HG03025 (cell line): ENCODE measurements around the gene PTP4A2.
"Not testable (repeated sequence)": the region's sequence is repeated elsewhere in the genome, so short reads cannot be mapped to it uniquely, and the experiment has no call there.

ENCODE experiments used
- ATAC-seq: cut with Tn5 transposase; IDR thresholded peaks from one replicate; pipeline ENCODE4 v1.9.1; 2021; ENCODE audit warnings: mild to moderate bottlenecking, moderate library complexity; ENCODE audit not compliant: unreplicated experiment, low FRiP score

The PTP4A2 gene

DNA sequence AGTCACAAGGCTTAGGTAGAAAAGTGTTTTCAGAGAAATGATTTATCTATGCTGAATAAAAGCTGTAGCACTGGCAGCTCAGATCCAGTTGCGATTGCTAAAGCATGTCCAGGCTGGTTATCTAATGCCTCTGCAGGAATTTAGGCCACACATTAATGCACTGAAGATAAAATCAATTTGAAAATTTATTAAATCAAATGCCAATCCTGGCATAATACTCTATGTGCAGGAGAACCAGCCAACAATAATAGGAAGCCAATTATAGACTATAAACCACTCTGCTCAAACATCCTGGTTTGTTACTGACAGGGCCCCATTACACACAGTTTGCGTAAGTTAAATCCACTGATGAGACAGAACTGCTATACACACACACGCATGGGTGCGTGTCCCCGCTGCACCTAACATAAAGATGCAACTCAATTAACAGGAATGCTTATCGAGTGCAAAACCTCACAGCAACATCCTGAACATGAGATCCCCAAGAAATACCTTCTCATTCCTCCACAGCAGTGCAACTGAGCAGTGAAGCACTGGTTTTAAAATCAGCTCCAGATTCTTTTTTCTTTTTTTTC lies 40.6 kb downstream of the PTP4A2 start:
- no peak for ATAC-seq

DNA sequence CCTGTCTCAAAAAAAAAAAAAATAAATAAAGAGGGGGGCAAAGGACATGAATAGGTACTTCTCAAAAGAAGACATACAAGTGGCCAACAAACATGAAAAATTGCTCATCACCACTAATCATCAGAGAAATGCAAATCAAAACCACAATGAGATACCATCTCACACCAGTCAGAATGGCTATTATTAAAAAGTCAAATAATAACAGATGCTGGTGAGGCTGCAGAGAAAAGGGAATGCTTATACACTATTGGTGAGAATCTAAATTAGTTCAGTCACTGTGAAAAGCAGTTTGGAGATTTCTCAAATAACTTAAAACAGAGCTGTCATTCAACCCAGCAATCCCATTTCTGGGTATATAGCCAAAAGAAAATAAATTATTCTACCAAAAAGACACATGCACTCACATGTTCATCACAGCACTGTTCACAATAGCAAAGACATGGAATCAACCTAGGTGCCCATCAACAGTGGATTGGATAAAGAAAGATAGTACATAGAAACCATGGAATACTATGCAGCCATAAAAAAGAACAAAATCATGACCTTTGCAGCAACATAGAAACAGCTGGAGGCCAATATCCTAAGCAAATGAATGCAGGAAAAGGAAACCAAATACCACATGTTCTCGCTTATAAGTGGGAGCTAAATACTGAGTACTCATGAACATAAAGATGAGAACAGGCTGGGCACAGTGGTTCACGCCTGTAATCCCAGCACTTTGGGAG lies 42.5 kb downstream of the PTP4A2 start:
- ATAC-seq = not testable (repeated sequence)

DNA sequence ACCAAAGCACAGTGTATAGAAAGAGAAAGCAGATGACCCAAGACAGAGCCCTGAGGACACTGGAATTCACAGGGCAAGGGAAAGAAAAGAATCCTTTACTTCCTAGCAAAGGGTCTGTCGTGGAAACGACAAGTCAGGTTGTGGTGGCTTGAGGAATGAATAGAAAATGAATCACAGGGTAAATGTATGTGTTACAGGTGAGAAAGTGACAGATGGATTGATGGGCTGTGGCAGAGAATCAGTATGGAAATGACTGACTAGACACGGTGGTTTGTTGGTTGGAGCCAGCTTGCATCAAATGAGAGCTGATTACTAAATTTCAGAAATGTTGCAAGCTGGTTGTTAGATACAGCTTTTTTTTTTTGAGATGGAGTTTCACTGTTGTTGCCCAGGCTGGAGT lies 46.9 kb downstream of the PTP4A2 start:
- no peak for ATAC-seq

DNA sequence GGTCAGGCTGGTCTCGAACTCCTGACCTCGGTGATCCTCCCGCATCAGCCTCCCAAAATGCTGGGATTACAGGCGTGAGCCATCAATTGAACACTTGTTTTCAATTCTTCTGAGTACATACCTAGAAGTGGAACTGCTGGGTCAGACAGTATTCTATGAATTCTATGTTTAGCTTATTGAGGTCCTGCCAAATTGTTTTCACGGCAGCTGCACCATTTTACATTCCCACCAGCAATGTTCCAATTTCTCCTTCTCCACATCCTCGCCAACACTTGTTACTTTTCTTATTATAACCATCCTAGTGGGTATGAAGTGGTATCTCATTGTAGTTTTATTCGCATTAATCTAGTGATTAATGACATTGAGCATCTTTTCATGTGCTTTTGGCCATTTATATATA lies 49.9 kb downstream of the PTP4A2 start:
- no peak for ATAC-seq

DNA sequence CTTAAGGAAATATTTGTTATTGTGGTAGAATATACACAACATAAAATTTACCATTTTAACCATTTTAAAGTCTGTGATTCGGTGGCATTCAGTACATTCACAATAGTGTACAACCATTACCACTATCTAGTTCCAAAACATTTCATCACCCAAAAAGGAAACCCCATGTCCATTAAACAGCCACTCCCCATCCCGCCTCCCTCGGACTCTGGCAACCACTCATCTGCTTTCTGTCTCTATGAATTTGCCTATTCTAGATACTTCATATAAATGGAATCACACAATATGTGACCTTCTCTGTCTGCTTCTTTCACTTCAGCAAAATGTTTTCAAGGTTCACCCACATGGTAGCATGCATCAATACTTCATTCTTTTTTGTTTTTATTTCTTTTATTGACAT lies 51.3 kb downstream of the PTP4A2 start:
- no peak for ATAC-seq

DNA sequence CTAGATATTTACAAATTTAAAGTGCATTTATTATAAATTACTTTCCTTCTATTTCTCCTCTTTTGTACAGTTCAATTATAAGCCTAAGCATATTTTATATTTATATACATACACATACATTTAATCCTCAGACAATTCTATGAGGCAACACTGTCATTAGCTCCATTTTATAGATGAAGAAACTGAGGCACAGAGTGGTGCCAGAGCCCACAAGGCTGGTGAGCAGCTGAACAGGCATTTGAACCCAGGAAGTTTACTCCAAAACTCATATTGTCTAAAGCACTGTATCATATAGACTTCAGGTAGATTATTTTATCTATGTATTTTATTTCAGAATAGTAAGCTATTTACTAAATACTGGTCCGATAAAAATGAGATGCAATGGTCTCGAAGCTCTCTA lies 52.3 kb downstream of the PTP4A2 start:
- ATAC-seq = no peak

DNA sequence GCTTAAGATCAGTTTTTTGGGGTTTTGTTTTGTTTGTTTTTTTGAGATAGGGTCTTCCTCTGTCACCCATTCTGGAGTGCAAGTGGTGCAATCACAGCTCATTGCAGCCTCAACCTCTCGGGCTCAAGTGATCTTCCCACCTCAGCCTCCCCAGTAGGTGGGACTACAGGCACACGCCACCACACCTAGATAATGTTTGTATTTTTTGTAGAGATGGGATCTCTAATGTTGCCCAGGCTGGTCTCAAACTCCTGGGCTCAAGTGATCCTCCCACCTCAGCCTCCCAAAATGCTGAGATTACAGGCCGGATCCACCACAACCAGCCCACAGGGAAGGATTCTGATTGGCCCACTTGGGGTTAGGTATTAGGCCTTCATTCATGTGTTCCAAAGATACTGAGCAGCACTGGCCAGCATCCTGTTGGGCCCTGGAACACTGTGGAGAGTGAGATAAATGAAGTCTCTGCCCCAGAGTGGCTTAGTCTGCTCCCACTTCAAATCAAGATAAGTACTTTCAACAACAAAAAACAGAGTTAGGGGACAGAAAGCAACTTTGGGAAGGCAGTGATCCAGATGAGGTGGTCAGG lies 54.7 kb downstream of the PTP4A2 start:
- ATAC-seq = no peak

DNA sequence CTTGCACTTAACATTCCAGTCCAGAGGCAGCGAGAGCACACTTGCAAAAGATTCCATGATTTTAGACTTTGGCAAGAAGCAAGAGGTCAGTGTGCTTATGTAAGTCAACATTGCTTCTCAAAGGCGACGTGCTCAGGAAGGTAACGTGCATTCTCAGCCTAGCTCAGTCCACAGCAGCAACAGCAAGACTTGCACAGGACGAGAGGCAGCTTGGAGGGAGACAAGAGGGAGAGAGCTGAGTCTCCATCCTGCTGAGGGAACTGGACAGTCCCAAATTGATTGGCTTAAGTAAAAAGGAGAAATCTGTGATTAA lies 56.5 kb downstream of the PTP4A2 start:
- ATAC-seq = no peak

DNA sequence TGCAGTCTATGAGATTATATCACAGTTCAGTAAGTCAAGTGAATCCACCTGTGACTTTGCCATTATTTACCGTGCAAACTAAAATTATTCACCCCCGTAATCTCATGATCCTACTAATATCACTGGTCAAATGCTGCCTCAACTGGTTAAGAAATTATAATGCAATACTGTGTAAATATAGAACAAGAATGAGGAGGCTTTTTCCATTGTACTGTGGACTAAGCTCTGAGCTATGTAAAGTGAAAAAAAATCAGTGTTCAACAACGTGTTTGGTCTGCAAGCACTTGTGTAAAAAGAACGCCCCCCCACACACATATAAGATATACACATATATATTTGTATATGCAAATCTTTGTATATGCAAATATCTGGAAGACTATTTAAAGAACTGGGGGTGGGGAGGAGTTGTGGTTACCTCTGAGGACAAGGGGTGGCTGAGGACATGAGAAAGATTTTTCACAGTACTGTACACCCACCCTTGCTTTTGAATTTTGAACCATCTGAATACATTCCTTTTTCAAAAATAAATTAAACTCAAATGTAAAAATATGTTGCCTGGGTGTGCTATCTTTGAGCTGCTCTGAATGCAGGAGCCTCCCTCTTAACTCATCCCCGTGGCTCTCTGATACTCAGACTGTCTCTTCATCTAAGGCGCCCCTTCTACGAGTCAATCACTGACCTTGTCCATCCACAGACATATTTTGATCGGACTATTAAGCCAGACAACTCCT lies 57.0 kb downstream of the PTP4A2 start:
- no peak for ATAC-seq

DNA sequence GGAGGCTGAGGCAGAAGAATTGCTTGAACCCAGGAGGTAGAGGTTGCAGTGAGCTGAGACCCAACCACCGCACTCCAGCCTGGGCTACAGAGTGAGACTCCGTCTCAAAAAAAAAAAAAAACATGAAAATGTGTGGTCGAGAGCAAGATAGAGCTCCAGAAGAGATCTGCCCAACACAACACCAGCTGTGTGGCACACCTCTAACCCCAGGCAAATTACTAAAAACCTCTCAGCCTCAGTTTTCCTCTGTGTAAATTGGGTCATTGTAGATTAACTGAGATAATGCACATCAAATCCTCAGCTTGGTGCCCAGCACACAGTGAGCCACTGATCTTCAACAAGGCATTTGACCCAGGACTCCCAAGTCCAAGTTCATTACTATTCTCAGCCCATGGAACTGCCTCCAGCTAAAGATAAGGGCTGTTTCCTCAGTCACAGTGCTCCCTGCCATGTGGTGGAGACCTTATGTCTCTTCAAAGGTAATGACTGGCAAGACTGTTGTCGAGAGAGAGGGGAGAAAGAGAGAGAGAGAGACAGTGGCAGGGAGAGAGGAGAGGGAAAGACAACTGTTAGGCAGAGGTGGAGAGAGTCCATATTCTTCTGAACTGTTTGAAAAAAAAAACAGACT lies 58.1 kb downstream of the PTP4A2 start:
- no peak for ATAC-seq

DNA sequence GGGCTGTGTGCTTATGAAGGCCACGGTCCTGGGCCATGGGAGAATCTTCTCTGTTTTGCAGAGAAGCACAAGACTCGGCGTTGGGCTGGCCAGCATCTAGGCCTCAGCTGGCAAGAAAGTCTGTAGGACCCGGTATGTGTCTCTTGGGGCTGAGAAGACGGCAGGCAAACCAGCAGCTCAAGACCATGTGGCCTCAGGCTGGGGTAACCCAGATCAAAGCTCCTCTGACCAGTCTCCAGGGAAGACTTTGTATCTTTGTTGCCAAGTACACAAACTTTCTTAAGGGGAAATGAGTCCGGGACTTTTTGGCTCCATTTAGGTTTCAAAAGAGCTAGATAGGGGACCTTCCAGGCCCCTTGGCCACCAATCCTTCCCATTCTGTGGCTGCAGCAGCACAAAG lies 60.1 kb downstream of the PTP4A2 start:
- no peak for ATAC-seq

DNA sequence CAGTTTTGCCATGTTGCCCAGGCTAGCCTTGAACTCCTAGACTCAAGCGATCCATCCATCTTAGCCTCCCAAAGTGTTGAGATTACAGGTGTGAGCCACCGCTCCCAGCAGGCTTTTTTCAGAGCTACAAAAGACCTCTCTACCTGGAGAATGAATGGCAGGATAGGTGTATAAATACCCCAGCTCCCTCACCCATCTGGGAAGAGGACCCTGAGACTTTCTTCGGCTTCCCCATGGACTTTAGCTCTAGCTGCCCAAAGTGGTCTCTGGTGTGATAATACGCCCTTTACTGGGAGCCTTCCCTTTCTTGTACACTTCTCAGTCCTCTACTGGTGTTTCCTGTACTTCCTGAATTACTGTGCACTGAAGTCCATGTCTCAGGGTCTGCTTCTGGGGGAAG lies 60.6 kb downstream of the PTP4A2 start:
- no peak for ATAC-seq

DNA sequence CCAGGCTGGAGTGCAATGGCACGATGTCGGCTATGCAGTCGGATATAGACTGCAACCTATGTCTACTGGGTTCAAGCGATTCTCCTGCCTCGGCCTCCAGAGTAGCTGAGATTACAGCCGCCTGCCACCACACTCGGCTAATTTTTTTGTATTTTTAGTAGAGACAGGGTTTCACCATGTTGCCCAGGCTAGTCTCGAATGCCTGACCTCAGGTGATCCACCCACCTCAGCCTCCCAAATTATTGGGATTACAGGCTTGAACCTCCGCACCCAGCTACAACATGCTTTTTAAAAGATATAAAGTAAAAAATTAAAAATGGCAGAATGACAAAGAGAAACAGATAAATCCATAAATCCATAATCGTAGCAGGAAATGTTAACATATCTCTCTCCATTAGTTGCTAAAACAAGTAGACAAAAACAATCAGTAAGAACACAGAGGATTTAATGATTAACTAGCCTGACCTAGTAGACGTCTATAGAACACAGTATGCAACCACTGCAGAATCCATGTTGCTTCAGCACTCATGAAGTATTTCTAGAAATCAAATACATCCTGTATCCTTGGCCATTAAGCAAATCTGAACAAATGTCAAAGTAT lies 62.4 kb downstream of the PTP4A2 start:
- ATAC-seq = no peak

DNA sequence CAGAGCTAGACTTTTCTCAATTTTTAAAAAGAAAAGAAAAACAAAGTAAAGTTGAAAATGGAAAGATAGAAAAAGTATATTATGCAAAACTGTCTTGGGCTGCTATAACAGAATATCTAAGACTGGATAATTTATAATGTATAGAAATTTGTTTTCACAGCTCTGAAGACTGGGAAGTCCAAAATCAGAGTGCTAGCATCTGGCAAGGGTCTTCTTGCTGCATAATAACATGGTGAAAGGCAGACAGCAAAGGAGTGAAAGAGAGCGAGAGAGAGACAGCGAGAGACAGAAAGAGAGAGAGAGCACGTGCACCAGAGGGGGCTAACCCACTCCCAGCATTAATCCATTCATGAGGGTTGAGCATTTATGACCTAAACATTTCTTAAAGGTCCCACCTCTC lies 63.2 kb downstream of the PTP4A2 start:
- ATAC-seq = no peak

DNA sequence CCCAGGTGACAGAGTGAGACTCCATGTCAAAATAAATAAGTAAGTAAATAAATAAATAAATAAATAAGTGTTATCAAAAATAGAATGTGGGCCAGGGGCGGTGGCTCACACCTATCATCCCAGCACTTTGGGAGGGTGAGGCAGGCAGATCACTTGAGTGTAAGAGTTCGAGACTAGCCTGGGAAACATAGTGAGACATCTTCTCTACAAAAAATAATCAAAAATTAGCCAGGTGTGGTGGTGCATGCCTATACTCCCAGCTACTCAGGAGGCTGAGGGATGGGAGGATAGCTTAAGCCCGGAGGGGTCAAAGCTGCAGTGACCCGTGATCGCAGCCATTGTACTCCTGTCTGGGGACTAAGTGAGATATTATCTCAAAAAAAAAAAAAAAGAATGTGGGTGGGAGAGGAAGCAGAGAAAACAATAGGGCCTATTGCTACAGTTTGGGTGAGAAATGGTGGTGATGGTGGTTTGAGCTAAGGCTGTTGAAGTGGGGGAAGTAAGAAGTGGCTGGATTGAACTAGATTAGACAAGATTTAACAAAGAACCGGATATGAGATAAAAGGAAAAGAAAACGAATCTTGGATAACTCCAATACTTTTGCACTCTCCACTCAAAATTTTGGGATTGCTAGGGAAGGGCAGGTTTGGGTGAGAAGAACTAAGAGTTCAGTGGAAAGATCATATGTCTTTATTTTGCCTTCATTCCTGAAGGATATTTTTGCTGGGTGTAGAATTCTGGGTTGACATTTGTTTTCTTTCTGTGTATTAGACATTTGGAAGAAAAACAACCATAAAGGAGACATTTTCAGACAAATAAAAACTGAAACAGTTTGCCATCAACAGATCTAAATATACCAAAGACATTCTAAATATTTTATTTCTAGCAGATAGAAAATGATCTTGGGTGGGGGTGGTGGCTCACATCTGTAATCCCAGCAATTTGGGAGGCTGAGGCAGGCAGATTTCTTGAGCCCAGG lies 65.2 kb downstream of the PTP4A2 start:
- ATAC-seq = no peak

DNA sequence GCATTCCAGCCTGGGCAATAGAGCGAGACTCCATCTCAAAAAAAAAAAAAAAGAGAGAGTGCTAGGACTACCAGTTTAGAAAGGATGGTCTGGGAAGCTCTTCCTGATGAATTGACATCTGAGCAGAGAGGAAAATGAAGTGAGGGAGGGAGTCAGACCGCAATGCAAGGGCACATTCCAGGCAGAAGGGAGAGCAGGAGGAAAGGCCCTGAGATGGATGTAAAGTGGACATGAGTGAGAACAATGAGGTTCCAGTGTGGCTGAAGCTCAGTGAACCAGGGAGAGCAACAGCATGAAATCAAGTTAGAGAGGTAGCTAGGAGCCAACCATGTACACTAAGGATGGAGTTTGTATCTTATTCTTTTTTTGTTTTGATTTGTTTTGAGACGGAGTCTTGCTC lies 66.5 kb downstream of the PTP4A2 start:
- ATAC-seq = no peak

DNA sequence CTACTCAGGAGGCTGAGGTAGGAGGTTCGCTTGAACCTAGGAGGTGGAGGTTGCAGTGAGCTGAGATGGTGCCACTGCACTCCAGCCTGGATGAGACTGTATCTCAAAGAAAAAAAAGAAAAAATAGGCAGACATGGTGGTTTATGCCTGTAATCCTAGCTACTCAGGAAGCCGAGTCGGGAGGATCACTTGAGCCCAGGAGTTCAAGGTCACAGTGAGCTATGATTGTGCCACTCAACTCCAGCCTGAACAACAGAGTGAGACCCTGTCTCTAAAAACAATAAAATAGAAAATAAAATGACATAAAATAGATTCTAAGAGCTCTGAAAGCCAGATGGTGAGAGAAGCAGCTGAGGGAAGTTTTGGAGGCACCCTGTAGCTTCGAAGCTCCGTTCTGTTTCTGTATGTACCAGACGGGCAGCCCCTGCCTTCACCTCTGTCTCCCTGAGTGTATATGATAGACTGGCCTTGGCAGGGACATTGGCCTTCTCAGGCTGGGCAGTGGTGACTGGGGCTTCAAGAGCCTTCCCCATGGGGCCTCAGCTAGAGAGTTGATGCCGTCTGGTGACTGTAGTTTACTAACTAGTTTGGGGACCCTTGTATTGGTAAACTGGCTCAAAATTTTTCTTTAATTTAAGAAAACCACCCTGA lies 68.0 kb downstream of the PTP4A2 start:
- ATAC-seq = no peak

DNA sequence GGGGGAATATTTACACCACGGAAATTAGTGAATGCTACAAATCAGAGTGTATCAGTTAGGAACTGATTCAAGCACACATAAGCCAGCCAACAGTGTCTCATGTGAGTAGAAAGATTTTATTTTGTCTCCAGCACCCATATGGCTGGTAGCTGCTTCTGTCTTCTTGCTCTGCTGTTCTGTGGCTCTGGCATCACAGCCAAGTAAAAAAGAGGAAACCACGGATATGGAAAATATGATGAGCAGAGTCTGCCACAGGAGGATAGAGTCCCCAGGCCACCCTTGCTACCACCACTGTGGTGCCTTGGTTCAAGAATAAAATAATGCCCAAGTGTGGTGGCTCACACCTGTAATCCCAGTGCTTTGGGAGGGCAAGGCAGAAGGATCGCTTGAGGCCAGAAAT lies 68.7 kb downstream of the PTP4A2 start:
- no peak for ATAC-seq

DNA sequence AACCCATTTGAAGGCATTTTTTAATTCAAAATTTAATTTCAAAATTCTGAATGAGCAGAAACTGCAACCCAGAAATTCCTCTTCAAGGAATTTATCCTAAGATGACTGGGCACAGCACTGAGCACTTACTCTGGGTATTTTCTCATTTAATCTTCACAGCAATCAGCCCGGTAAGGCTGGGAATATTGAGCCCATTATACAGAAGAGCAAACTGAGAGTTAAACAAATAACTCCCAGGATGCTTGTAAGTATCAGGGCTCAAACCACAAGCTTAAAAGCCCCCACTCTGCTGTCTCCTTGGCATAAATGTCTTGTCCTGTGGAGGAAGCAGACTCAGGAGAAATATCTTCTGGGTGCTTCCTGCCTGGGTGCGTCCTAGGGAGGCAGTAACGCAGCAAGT lies 69.3 kb downstream of the PTP4A2 start:
- no peak for ATAC-seq
